ENCODE measurements around the gene TMX4. TPM values are rescaled to one million over a fixed set of nuclear protein-coding genes. Genes with fewer than 3 reads are reported as not detected.

Gene TMX4
- total RNA-seq, 2 donors from 2014 or later, result 17.9 to 25.4 TPM

GRCh38 chr20:8049310-8049709 is 29.7 kb upstream of the TMX4 start:
- intact Hi-C loops (cut with DNase I), result loop anchor here (5.0 kb wide), 1 partner anchor 668 kb away; no protein-coding TSS in a partner anchor
- no peaks in the 10 kb centered on the region for H3K36me3 ChIP-seq (replicated peaks in 1 of 2; ENCODE audit: insufficient read depth in 1 of 2, low read depth in 2 of 2)
- ATAC-seq, result no peak
- DNase-seq, result no peak
- H3K4me1 ChIP-seq, result no peaks in the 10 kb centered on the region
- H3K9me3 ChIP-seq, result no peaks in the 10 kb centered on the region
- 97 to 98% methylated on average over 3 of the region's 3 CpGs for WGBS, 2 donors
- H3K27me3 ChIP-seq, result no peaks in the 10 kb centered on the region
- no peak for TF ChIP-seq CTCF (IDR thresholded peaks at IDR 0.05)
- no peak for TF ChIP-seq POLR2A (IDR thresholded peaks at IDR 0.05)
- no peak overlapping the region for H3K27ac ChIP-seq
- H3K4me3 ChIP-seq, result no peak overlapping the region

- H3K27me3 ChIP-seq, result no peaks in the 10 kb centered on the region
- H3K36me3 ChIP-seq (replicated peaks in 1 of 2; ENCODE audit: insufficient read depth in 1 of 2, low read depth in 2 of 2), result no peaks in the 10 kb centered on the region
- 62 to 81% methylated on average over 1 of the region's 1 CpG for WGBS, 2 donors
- TF ChIP-seq CTCF (IDR thresholded peaks at IDR 0.05) (no peak), POLR2A (IDR thresholded peaks at IDR 0.05) (no peak)
- no peak for ATAC-seq
- no peaks in the 10 kb centered on the region for H3K9me3 ChIP-seq
- intact Hi-C loops (cut with DNase I), result loop anchor here (5.0 kb wide), 1 partner anchor 671 kb away; no protein-coding TSS in a partner anchor
- no peaks in the 10 kb centered on the region for H3K4me1 ChIP-seq
- no peak for DNase-seq
- H3K27ac ChIP-seq, result no peak overlapping the region
- H3K4me3 ChIP-seq, result no peak overlapping the region
Measured at GRCh38 chr20:8045946-8046345, 26.4 kb upstream of the TMX4 start.

DNA sequence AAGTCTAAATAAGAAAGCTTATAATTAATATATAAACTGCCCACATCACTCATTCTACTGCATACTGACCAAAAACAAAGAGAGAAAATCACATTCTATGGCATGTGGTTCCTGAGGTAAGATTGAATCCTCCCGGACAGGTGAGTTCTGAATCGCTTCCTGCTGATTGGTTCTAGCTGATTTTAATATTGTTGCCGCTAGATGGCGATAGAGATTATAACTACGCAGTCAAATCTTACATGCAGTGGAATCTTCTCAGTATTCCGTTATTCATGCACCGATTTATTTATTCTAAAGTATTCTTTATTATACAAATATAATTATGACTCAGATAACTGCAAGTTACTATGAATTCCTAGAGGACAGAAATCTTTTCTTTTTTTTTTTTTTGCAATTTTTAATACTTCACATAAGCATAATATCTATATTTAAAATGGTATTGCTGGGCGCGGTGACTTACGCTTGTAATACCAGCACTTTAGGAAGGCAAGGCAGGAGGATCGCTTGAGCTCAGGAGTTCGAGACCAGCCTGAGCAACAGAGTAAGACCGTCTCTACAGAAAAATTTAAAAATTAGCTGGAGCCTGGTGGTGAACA is 24.2 kb upstream of the TMX4 start:
- H3K36me3 ChIP-seq (replicated peaks in 1 of 2; ENCODE audit: insufficient read depth in 1 of 2, low read depth in 2 of 2), result no peaks in the 10 kb centered on the region
- no peaks in the 10 kb centered on the region for H3K27me3 ChIP-seq
- DNase-seq (peak in 2 of 4 donors; percentile 39 to 60), ATAC-seq (peak; percentile 74)
- no peak overlapping the region for H3K27ac ChIP-seq
- H3K4me3 ChIP-seq, result no peak overlapping the region
- no peak for TF ChIP-seq POLR2A (IDR thresholded peaks at IDR 0.05)
- TF ChIP-seq CTCF (IDR thresholded peaks at IDR 0.05), result peak; percentile 31 to 84 (median 68)
- WGBS, 2 donors, result 26 to 30% methylated on average over 13 of the region's 13 CpGs
- H3K9me3 ChIP-seq, result no peaks in the 10 kb centered on the region
- intact Hi-C loops (cut with DNase I), result no loop called here
- H3K4me1 ChIP-seq, result no peaks in the 10 kb centered on the region

GRCh38 chr20:8039042-8039441 is 19.5 kb upstream of the TMX4 start:
- Histone ChIP-seq H3K27me3 (no peaks in the 10 kb centered on the region), H3K9me3 (no peaks in the 10 kb centered on the region), H3K36me3 (replicated peaks in 1 of 2; ENCODE audit: insufficient read depth in 1 of 2, low read depth in 2 of 2) (no peaks in the 10 kb centered on the region), H3K27ac (no peak overlapping the region), H3K4me3 (no peak overlapping the region), H3K4me1 (no peaks in the 10 kb centered on the region)
- intact Hi-C loops (cut with DNase I), result no loop called here
- 37 to 39% methylated on average over 2 of the region's 2 CpGs for WGBS, 2 donors
- DNase-seq (no peak), ATAC-seq (no peak)
- no peak for TF ChIP-seq POLR2A (IDR thresholded peaks at IDR 0.05)
- TF ChIP-seq CTCF (IDR thresholded peaks at IDR 0.05), result no peak

DNA sequence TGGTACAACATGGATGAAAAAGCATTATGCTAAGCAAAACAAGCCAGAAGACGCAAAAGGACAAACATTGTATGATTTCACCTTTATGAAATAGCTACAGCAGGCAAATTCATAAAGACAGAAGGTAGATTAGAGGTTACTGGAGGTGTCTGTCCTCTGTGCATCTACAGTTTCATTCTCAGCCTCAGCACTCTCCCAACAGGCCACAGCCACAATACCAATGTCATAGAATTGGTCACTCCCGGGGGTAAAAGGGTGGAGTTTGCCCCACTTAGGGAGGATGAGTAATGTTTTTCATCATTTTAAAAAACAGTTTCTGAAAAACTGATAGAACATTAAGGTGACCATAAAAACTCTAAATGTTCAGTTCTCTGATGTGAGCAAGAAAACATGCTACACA is 17.2 kb upstream of the TMX4 start:
- TF ChIP-seq POLR2A (IDR thresholded peaks at IDR 0.05) (no peak), CTCF (IDR thresholded peaks at IDR 0.05) (no peak)
- Histone ChIP-seq H3K27me3 (no peaks in the 10 kb centered on the region), H3K9me3 (no peaks in the 10 kb centered on the region), H3K4me3 (no peak overlapping the region), H3K27ac (no peak overlapping the region), H3K36me3 (replicated peaks in 1 of 2; ENCODE audit: insufficient read depth in 1 of 2, low read depth in 2 of 2) (no peaks in the 10 kb centered on the region), H3K4me1 (no peaks in the 10 kb centered on the region)
- ATAC-seq, result no peak
- WGBS, 2 donors, result 87 to 93% methylated on average over 2 of the region's 2 CpGs
- DNase-seq, result no peak
- intact Hi-C loops (cut with DNase I), result no loop called here

All from body of pancreas (tissue), 4 donors.